SU-DHL-6 (cell line): ENCODE data around the gene STRA6.
"Not testable (repeated sequence)": the region's sequence is repeated elsewhere in the genome, so short reads cannot be mapped to it uniquely, and the experiment has no call there.

ENCODE experiments used
- H2AFZ ChIP-seq: fragments of 200-600 bp; sonication (generic); 2 replicates; pipeline ENCODE4 v1.6.1; 2014; ENCODE audit warnings: low read depth, mild to moderate bottlenecking, moderate library complexity, mixed read lengths, antibody characterized with exemption, low read length; ENCODE audit not compliant: severe bottlenecking
- H3F3A ChIP-seq: fragments of 200-600 bp; shearing (Covaris generic); 2 replicates; pipeline ENCODE4 v1.6.0; 2016; ENCODE audit warnings: antibody characterized with exemption, mild to moderate bottlenecking; ENCODE audit not compliant: insufficient read depth
- H3K27ac ChIP-seq: fragments of 200-600 bp; sonication (generic); 2 replicates; pipeline ENCODE4 v1.5.1; 2016; ENCODE audit warnings: low read depth, mild to moderate bottlenecking, low read length, moderate library complexity, mixed read lengths
- H3K27me3 ChIP-seq: fragments of 200-600 bp; sonication (generic), shearing (Covaris generic); 2 replicates; pipeline ENCODE4 v1.6.0; 2014; ENCODE audit warnings: mild to moderate bottlenecking, low read length
- H3K36me3 ChIP-seq: fragments of 200-600 bp; sonication (generic); 2 replicates; pipeline ENCODE4 v1.6.1; 2014; ENCODE audit warnings: mild to moderate bottlenecking, low read length, mixed read lengths
- H3K4me2 ChIP-seq: fragments of 300-600, 200-600 bp; shearing (Covaris generic), sonication (generic); 2 replicates; pipeline ENCODE4 v1.6.0; 2014; ENCODE audit warnings: low read length, low read depth, mild to moderate bottlenecking; ENCODE audit not compliant: poor library complexity, severe bottlenecking
- H3K4me3 ChIP-seq: fragments of 200-600 bp; sonication (generic); 2 replicates; pipeline ENCODE4 v1.5.1; 2014; ENCODE audit warnings: antibody characterized with exemption, low read length, mild to moderate bottlenecking, mixed read lengths; ENCODE audit not compliant: insufficient read depth, poor library complexity, severe bottlenecking
- H3K79me2 ChIP-seq: fragments of 200-600 bp; sonication (generic); 2 replicates; pipeline ENCODE4 v1.6.1; 2014; ENCODE audit warnings: mild to moderate bottlenecking, low read length, moderate library complexity; ENCODE audit not compliant: insufficient read depth
- H3K9ac ChIP-seq: fragments of 200-600 bp; sonication (generic); 2 replicates; pipeline ENCODE4 v1.7.0; 2014; ENCODE audit warnings: mild to moderate bottlenecking, low read length
- H3K9me2 ChIP-seq: fragments of 200-600 bp; sonication (generic); replicated peaks from 2 replicates; pipeline ENCODE4 v1.6.1; 2014; ENCODE audit warnings: low read length; ENCODE audit not compliant: insufficient read depth
- H3K9me3 ChIP-seq: fragments of 200-600 bp; sonication (generic); 2 replicates; pipeline ENCODE4 v1.6.1; 2014; ENCODE audit warnings: low read length, mixed read lengths; ENCODE audit not compliant: insufficient read depth
- H4K20me1 ChIP-seq: fragments of 200-600 bp; sonication (generic); 2 replicates; pipeline ENCODE4 v1.6.1; 2014; ENCODE audit warnings: low read depth, mild to moderate bottlenecking, antibody characterized with exemption, low read length, moderate library complexity, mixed read lengths
- EZH2phosphoT487 ChIP-seq: fragments of 200-600 bp; sonication (generic), shearing (Covaris generic); conservative IDR thresholded peaks from 2 replicates; pipeline ENCODE4 v1.6.1; 2018; ENCODE audit warnings: mild to moderate bottlenecking, antibody characterized with exemption, low read length, moderate library complexity, mixed read lengths
- TF ChIP-seq, protein P1 (sequence below): fragments of 200-600 bp; sonication (generic); IDR thresholded peaks from one replicate; pipeline ENCODE4 v1.5.1; 2017; ENCODE audit warnings: antibody characterized with exemption, mild to moderate bottlenecking, low read length, moderate library complexity; ENCODE audit not compliant: insufficient read depth, poor library complexity, severe bottlenecking

Gene STRA6

DNA sequence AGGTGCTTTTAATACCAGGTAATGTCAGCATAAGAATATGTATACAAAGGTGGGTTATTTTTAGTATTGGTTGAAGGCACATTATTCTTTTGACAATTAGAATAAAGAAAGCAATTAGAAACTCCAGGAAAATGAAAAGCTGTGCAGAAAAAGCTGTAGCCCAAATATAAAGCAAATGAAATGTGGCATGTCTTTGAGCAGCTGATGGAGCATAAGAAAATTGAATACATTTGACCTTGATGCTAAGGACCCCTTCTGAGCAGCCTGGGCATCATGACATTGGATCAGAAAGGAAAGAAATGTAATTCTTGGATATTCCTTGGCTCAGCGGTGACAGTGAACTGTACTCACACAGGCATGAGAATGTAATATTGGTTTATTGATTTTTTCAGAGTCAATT, 37.1 kb downstream of the STRA6 start:
- Histone ChIP-seq H3K9ac (no peak overlapping the region), H3K4me2 (no peak overlapping the region), H3K4me3 (no peak overlapping the region), H3K27me3 (no peaks in the 10 kb centered on the region), H4K20me1 (no peaks in the 10 kb centered on the region), H3K9me2 (no peaks in the 10 kb centered on the region), H3K36me3 (no peaks in the 10 kb centered on the region), H3K9me3 (no peaks in the 10 kb centered on the region), H3K27ac (no peak overlapping the region), H2AFZ (no peak overlapping the region), H3F3A (no peaks in the 10 kb centered on the region), H3K79me2 (no peaks in the 10 kb centered on the region)
- TF ChIP-seq, protein P1, sequence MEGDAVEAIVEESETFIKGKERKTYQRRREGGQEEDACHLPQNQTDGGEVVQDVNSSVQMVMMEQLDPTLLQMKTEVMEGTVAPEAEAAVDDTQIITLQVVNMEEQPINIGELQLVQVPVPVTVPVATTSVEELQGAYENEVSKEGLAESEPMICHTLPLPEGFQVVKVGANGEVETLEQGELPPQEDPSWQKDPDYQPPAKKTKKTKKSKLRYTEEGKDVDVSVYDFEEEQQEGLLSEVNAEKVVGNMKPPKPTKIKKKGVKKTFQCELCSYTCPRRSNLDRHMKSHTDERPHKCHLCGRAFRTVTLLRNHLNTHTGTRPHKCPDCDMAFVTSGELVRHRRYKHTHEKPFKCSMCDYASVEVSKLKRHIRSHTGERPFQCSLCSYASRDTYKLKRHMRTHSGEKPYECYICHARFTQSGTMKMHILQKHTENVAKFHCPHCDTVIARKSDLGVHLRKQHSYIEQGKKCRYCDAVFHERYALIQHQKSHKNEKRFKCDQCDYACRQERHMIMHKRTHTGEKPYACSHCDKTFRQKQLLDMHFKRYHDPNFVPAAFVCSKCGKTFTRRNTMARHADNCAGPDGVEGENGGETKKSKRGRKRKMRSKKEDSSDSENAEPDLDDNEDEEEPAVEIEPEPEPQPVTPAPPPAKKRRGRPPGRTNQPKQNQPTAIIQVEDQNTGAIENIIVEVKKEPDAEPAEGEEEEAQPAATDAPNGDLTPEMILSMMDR: no peak
- no peak for TF ChIP-seq EZH2phosphoT487

DNA sequence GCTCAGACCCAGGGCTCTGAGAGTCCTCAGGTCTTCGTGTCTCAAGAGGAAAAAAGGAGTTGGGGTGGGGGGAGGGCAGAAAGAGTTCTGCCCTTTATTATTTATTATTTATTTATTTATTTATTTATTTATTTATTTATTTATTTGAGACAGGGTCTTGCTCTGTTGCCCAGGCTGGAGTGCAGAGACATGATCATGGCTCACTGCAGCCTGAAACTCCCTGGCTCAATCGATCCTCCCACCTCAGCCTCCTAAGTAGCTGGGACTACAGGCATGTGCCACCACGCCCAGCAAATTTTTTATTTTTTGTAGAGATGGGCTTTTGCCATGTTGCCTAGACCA, 40.4 kb downstream of the STRA6 start:
- not testable (repeated sequence) for H3K27me3 ChIP-seq, H3K9me2 ChIP-seq, H3K27ac ChIP-seq, H4K20me1 ChIP-seq, H2AFZ ChIP-seq, H3K4me3 ChIP-seq, H3K79me2 ChIP-seq, H3K9ac ChIP-seq, H3K4me2 ChIP-seq, H3F3A ChIP-seq, H3K9me3 ChIP-seq, H3K36me3 ChIP-seq

DNA sequence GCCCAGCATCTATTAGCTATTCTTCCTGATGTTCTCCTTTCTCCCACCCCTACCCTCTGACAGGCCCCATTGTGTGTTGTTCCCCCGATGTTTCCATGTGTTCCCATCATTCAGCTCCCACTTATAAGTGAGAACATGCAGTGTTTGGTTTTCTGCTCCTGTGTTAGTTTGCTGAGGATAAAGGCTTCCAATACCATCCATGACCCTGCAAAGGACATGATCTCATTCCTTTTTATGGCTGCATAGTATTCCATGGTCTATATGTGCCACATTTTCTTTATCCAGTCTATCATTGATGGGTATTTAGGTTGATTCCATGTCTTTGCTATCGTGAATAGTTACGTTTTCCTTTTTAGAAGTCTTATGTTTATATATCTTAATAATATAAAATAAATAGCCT, 42.2 kb downstream of the STRA6 start:
- not testable (repeated sequence) for H4K20me1 ChIP-seq

DNA sequence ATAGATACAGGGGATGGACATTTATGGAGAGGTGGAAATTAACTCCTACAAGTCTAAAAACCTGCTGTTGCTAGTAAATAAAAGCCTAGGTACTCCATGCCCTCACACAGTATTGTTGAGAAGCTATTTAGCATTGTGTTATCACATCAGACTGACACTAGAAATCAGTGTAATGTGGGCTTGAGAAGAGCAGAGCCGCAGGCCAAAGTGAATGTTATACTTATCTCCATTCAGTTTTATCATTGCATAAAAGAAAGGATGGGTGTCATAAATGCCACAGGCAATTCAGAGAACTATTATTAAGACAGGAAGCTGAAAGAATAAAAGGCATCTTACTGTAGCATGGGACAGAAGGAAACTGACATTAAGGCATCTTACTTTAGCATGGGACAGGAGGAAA, 42.8 kb downstream of the STRA6 start:
- H3K36me3 ChIP-seq: no peaks in the 10 kb centered on the region

More for the DNA sequence above, 42.2 kb downstream of the STRA6 start:
- not testable (repeated sequence) for H3K27ac ChIP-seq, H3K36me3 ChIP-seq, H3K27me3 ChIP-seq, H2AFZ ChIP-seq, H3K9me2 ChIP-seq, H3K79me2 ChIP-seq, H3K9me3 ChIP-seq, H3K9ac ChIP-seq, H3K4me2 ChIP-seq, H3F3A ChIP-seq, H3K4me3 ChIP-seq

More for the DNA sequence above, 42.8 kb downstream of the STRA6 start:
- H3K9me3 ChIP-seq: no peaks in the 10 kb centered on the region
- H3K4me2 ChIP-seq: no peak overlapping the region
- TF ChIP-seq EZH2phosphoT487: no peak
- TF ChIP-seq, protein P1: no peak
- no peak overlapping the region for H2AFZ ChIP-seq
- no peaks in the 10 kb centered on the region for H3K9me2 ChIP-seq
- H4K20me1 ChIP-seq: no peaks in the 10 kb centered on the region
- H3K27me3 ChIP-seq: no peaks in the 10 kb centered on the region
- no peak overlapping the region for H3K4me3 ChIP-seq
- no peak overlapping the region for H3K9ac ChIP-seq
- H3K27ac ChIP-seq: no peak overlapping the region
- no peaks in the 10 kb centered on the region for H3K79me2 ChIP-seq
- H3F3A ChIP-seq: no peaks in the 10 kb centered on the region
